HG03571 (cell line): ENCODE results near the gene SENP7.

ENCODE experiments used
- ATAC-seq: cut with Tn5 transposase; IDR thresholded peaks from one replicate; pipeline ENCODE4 v1.9.1; 2021; ENCODE audit not compliant: unreplicated experiment

The SENP7 gene

GRCh38 chr3:101278727-101279126 is 234.3 kb downstream of the SENP7 start:
- no peak for ATAC-seq
